ENCODE results near the gene DIPK1C.

Gene DIPK1C

DNA sequence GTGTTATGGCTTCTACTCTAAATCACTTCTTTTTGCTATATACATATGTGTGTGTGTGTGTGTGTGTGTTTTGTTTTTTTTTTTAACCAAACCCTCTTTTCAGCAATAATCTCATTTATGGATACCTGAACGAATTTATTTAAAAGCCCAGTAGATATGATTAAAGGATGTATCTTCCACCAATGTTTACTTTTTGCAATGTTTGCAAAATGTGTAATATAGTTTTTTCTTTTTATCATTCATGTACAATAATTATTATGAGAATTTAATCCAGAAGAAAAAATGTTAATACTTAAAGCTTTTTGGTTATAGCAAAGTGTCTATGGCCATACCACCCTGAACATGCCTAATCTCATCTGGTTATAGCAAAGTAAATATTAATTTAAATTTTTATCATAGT lies 37.4 kb upstream of the DIPK1C start:
- no peak for DNase-seq (ENCODE audit: insufficient read length, low spot score)
- TF ChIP-seq, protein P1, sequence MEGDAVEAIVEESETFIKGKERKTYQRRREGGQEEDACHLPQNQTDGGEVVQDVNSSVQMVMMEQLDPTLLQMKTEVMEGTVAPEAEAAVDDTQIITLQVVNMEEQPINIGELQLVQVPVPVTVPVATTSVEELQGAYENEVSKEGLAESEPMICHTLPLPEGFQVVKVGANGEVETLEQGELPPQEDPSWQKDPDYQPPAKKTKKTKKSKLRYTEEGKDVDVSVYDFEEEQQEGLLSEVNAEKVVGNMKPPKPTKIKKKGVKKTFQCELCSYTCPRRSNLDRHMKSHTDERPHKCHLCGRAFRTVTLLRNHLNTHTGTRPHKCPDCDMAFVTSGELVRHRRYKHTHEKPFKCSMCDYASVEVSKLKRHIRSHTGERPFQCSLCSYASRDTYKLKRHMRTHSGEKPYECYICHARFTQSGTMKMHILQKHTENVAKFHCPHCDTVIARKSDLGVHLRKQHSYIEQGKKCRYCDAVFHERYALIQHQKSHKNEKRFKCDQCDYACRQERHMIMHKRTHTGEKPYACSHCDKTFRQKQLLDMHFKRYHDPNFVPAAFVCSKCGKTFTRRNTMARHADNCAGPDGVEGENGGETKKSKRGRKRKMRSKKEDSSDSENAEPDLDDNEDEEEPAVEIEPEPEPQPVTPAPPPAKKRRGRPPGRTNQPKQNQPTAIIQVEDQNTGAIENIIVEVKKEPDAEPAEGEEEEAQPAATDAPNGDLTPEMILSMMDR (IDR thresholded peaks at IDR 0.05; ENCODE audit: insufficient read depth, missing control alignments) = no peak
- no peak for FAIRE-seq

DNA sequence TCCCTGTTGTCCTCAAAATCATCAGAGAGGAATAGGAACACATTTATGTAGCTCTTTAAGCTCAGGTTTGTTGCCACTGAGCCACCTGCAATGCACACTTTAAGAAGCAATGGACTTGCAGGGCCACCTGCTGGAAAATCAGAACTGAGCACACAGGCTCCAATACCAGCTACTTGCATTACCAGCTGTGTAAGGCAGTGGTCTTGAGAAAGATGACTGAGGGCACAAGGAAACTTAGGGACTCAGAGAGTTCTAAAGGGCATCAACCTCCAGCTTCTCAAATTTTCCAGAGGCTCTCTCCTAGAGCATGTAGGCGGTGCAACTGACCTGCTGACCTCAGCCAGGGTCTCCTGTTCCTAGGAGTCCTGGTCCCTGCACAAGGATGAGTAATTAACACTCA lies 36.6 kb upstream of the DIPK1C start:
- DNase-seq (ENCODE audit: insufficient read length, low spot score) (no peak), FAIRE-seq (peak; percentile 98)
- TF ChIP-seq, protein P1 (IDR thresholded peaks at IDR 0.05; ENCODE audit: insufficient read depth, missing control alignments) = peak; percentile 55

DNA sequence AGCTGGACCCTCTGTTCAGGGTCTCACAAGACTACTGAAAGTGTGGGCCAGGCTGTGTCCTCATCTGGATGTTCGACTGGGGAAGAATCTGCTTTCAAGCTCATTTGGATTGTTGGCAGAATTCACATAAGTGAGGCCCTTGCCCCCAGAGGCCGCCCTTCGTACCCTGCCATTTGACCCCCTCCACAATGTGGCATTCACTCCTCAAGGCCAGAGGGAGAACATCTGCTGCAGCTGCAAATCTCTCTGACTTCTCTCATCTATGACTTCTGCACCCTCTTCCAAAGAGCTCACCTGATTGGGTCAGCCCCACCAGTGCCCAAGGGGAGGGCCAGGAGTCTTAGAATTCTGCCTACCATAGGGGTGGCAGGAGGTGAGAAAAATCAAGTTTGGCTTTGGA lies 35.2 kb upstream of the DIPK1C start:
- TF ChIP-seq, protein P1 (IDR thresholded peaks at IDR 0.05; ENCODE audit: insufficient read depth, missing control alignments) = no peak
- DNase-seq (ENCODE audit: insufficient read length, low spot score) (no peak), FAIRE-seq (no peak)

DNA sequence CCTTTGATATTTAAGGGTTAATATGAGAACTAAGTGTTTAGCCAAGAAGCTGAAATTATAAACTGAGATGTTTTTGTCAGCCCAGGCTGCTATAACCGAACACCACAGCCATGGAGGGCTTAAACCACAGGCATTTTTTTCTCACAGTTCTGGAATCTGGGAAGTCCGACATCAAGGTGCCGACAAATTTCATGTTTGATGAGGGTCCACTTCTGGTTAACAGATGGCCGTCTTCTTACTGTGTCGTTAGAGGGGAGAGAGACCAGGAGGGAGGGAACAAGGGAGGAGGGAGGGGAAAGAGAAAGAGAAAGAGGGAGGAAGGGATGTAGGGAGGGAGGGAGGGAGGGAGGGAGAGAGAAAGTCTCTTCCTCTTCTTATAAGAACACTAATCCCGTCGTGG lies 32.6 kb upstream of the DIPK1C start:
- DNase-seq (ENCODE audit: insufficient read length, low spot score) = no peak
- TF ChIP-seq, protein P1 (IDR thresholded peaks at IDR 0.05; ENCODE audit: insufficient read depth, missing control alignments) = no peak
- no peak for FAIRE-seq

DNA sequence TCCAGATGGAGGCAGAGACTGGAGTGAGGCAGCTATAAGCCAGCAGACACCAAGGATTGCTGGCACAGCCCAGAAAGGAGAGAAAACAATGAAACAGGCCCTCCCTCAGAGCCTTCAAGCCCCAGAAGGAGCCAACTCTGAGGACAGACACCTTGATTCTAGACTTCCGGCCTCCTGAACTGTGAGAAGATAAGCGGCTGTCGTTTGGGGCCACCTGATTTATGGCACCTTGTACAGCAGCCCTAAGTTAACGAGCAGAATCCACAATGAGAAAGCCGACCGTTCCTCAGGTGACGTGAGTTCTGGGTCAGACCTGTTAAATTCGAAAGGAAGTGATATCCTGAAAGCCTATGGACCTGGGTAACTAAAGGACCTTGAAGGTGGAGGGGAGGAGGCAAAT lies 31.8 kb upstream of the DIPK1C start:
- FAIRE-seq (peak; percentile 29), DNase-seq (ENCODE audit: insufficient read length, low spot score) (no peak)
- TF ChIP-seq, protein P1 (IDR thresholded peaks at IDR 0.05; ENCODE audit: insufficient read depth, missing control alignments) = no peak

DNA sequence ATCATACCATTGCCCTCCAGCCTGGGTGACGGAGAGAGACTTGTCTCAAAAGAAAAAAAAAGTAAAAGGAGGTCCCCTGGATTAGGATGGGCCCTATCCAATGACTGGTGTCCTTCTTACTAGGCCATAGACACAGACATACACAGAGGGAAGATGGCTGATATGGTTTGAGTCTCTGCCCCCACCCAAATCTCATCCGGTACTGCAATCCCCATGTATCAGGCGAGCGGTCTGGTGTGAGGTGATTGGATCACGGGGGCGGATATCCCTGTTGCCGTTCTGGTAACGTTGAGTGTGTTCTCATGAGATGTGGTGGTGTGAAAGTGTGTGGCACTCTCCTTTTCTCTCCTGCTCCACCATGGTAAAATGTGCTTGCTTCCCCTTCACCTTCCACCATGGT lies 31.2 kb upstream of the DIPK1C start:
- FAIRE-seq (no peak), DNase-seq (ENCODE audit: insufficient read length, low spot score) (no peak)
- TF ChIP-seq, protein P1 (IDR thresholded peaks at IDR 0.05; ENCODE audit: insufficient read depth, missing control alignments) = no peak

DNA sequence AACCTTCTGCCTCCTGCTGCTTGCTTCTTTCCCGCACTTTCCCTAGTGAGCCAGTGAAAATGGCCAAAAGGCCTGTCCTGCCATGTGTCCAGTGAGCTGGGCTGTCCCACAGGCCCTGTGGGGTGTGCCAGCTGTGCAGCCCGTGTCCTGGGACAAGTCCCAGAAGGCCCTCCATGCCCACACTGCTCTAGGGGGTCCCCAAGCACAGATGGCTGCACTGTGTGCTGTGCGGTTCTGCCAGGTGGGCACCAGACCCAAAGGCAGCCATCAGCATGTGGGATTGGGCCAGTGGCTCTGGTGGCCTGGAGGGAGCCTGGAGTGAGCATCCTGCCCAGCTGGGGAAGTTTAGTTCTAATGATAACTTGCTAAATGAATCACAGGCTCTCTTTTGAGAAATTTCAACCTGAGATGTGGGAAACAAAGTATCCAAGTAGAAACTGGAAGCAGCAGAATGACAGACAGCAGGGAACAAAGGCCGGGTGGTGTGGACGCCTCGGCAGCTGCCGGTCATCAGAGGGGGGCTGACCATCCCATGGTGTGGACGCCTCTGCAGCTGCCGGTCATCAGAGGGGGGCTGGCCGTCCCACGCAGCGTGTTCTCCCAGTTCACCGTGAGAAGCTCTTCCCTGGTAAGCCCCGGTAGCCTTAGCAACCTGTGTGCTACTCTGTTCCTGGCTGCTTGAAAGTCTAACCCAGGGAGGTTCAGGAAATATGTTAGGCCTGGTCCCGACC lies 29.2 kb upstream of the DIPK1C start:
- FAIRE-seq (no peak), DNase-seq (ENCODE audit: insufficient read length, low spot score) (no peak)
- TF ChIP-seq, protein P1 (IDR thresholded peaks at IDR 0.05; ENCODE audit: insufficient read depth, missing control alignments) = no peak

Data from D721Med (cell line).